DOHH2 (cell line): ENCODE data around the gene DISP2.

Experiments used
- H3F3A ChIP-seq: fragments of 200-600 bp; sonication (generic), shearing (Covaris generic); 2 replicates; pipeline ENCODE4 v1.6.0; 2016; ENCODE audit warnings: antibody characterized with exemption, mild to moderate bottlenecking; ENCODE audit not compliant: control insufficient read depth, insufficient read depth
- H3K27ac ChIP-seq: fragments of 200-600 bp; sonication (generic); 2 replicates; pipeline ENCODE4 v1.5.1; 2014; ENCODE audit warnings: low read depth, mild to moderate bottlenecking, low read length, moderate library complexity
- H3K27me3 ChIP-seq: fragments of 200-600 bp; sonication (generic); 2 replicates; pipeline ENCODE4 v1.6.1; 2014; ENCODE audit warnings: mild to moderate bottlenecking, low read length, mixed read lengths; ENCODE audit not compliant: control insufficient read depth
- H3K36me3 ChIP-seq: fragments of 200-600 bp; sonication (generic); 2 replicates; pipeline ENCODE4 v1.6.1; 2014; ENCODE audit warnings: mild to moderate bottlenecking, low read length, moderate library complexity, mixed read lengths; ENCODE audit not compliant: control insufficient read depth
- H3K4me1 ChIP-seq: fragments of 200-600 bp; sonication (generic); 2 replicates; pipeline ENCODE4 v1.6.1; 2014; ENCODE audit warnings: mild to moderate bottlenecking, low read length, mixed read lengths; ENCODE audit not compliant: control insufficient read depth
- H3K4me2 ChIP-seq: fragments of 200-600 bp; sonication (generic); 2 replicates; pipeline ENCODE4 v1.6.0; 2014; ENCODE audit warnings: mild to moderate bottlenecking, low read length, moderate library complexity
- H3K4me3 ChIP-seq: fragments of 200-600 bp; sonication (generic); 2 replicates; pipeline ENCODE4 v1.5.1; 2014; ENCODE audit warnings: mild to moderate bottlenecking, low read length, mixed read lengths
- H3K79me2 ChIP-seq: fragments of 200-600 bp; sonication (generic); 2 replicates; pipeline ENCODE4 v1.6.1; 2014; ENCODE audit warnings: mild to moderate bottlenecking, low read length, mixed read lengths; ENCODE audit not compliant: control insufficient read depth
- H3K9me2 ChIP-seq: fragments of 200-600 bp; sonication (generic); replicated peaks from 2 replicates; pipeline ENCODE4 v1.6.1; 2014; ENCODE audit warnings: mild to moderate bottlenecking, low read length, mixed read lengths; ENCODE audit not compliant: control insufficient read depth
- H3K9me3 ChIP-seq: fragments of 200-600 bp; sonication (generic); 2 replicates; pipeline ENCODE4 v1.6.1; 2014; ENCODE audit warnings: antibody characterized with exemption, low read length, mixed read lengths; ENCODE audit not compliant: control insufficient read depth, insufficient read depth
- H4K20me1 ChIP-seq: fragments of 200-600 bp; sonication (generic); 2 replicates; pipeline ENCODE4 v1.6.0; 2014; ENCODE audit warnings: low read depth, mild to moderate bottlenecking, antibody characterized with exemption, low read length, moderate library complexity; ENCODE audit not compliant: control insufficient read depth, insufficient read depth
- CTCF ChIP-seq: fragments of 200-600 bp; sonication (generic); IDR thresholded peaks from one replicate; pipeline ENCODE4 v1.5.1; 2014; ENCODE audit warnings: antibody characterized with exemption, mild to moderate bottlenecking, low read depth, low read length; ENCODE audit not compliant: poor library complexity, severe bottlenecking
- EZH2phosphoT487 ChIP-seq: fragments of 200-600 bp; sonication (generic); IDR thresholded peaks from 2 replicates; pipeline ENCODE4 v1.6.1; 2017; ENCODE audit warnings: borderline replicate concordance, mild to moderate bottlenecking, antibody characterized with exemption, low read length, moderate library complexity, mixed read lengths

Gene DISP2

GRCh38 chr15:40405501-40406381, 47.7 kb downstream of the DISP2 start, which contains the start of gene IVD:
TSS of gene IVD (plus strand) at chr15:40405795. CDS start at chr15:40405828, 33 bp downstream.
- H3K4me3 ChIP-seq = peak within 1 kb of the TSS; percentile 79
- peaks cover 28% of the 10 kb centered on the region for H3K4me1 ChIP-seq
- peaks cover 14% of the 10 kb centered on the region for H3K36me3 ChIP-seq
- TF ChIP-seq EZH2phosphoT487 (no peak), CTCF (no peak)
- no peak within 1 kb of the TSS for H3K27ac ChIP-seq
- no peaks in the 10 kb centered on the region for H3K27me3 ChIP-seq
- no peaks in the 10 kb centered on the region for H3F3A ChIP-seq
- peak within 1 kb of the TSS; percentile 82 for H3K4me2 ChIP-seq
- no peaks in the 10 kb centered on the region for H3K9me3 ChIP-seq
- peaks cover 9% of the 10 kb centered on the region for H3K79me2 ChIP-seq
- no peaks in the 10 kb centered on the region for H4K20me1 ChIP-seq
- no peaks in the 10 kb centered on the region for H3K9me2 ChIP-seq

- H3K36me3 ChIP-seq = peaks cover 22% of the 10 kb centered on the region
- no peaks in the 10 kb centered on the region for H3F3A ChIP-seq
- H3K9me3 ChIP-seq = no peaks in the 10 kb centered on the region
- H3K27me3 ChIP-seq = no peaks in the 10 kb centered on the region
- H3K79me2 ChIP-seq = peaks cover 9% of the 10 kb centered on the region
- no peaks in the 10 kb centered on the region for H4K20me1 ChIP-seq
- H3K4me2 ChIP-seq = peak overlapping the region; percentile 82
- no peaks in the 10 kb centered on the region for H3K9me2 ChIP-seq
- H3K27ac ChIP-seq = no peak overlapping the region
- TF ChIP-seq CTCF (no peak), EZH2phosphoT487 (no peak)
- peak overlapping the region; percentile 9; the same call in 1 of the 2 replicates for H3K4me3 ChIP-seq
- peaks cover 28% of the 10 kb centered on the region for H3K4me1 ChIP-seq
Measured at GRCh38 chr15:40407330-40407990, 49.4 kb downstream of the DISP2 start.

- H3F3A ChIP-seq = no peaks in the 10 kb centered on the region
- TF ChIP-seq CTCF = no peak
- no peak for TF ChIP-seq EZH2phosphoT487
- no peak overlapping the region for H3K4me3 ChIP-seq
- peaks cover 28% of the 10 kb centered on the region for H3K4me1 ChIP-seq
- H3K36me3 ChIP-seq = peaks cover 28% of the 10 kb centered on the region
- no peaks in the 10 kb centered on the region for H3K9me3 ChIP-seq
- H3K9me2 ChIP-seq = no peaks in the 10 kb centered on the region
- no peak overlapping the region for H3K4me2 ChIP-seq
- peaks cover 9% of the 10 kb centered on the region for H3K79me2 ChIP-seq
- H3K27me3 ChIP-seq = no peaks in the 10 kb centered on the region
- H3K27ac ChIP-seq = no peak overlapping the region
- no peaks in the 10 kb centered on the region for H4K20me1 ChIP-seq
Measured at GRCh38 chr15:40409366-40409765, 51.3 kb downstream of the DISP2 start.
